CD14-positive monocyte (primary cell): ENCODE results near the gene COL15A1. TPM values are rescaled to one million over a fixed set of nuclear protein-coding genes. Genes with fewer than 3 reads are reported as not detected.

Experiments used
- DNase-seq, 3 donors: peaks; one replicate each; pipeline ENCODE4 v3.0.0-alpha.2; 2011 to 2022
- H2AFZ ChIP-seq: 2 replicates; pipeline ENCODE4 v1.6.0; 2012; ENCODE audit warnings: mild to moderate bottlenecking, low read depth, low read length, inconsistent platforms; ENCODE audit not compliant: insufficient read depth, poor library complexity, severe bottlenecking
- H3K27ac ChIP-seq, 2 donors: 1 replicate in 1 of 2; 2 replicates in 1 of 2; pipeline ENCODE4 v1.5.1; 2012 to 2013; ENCODE audit warnings: low read length in 2 of 2, control low read depth in 1 of 2, inconsistent platforms in 1 of 2, low read depth in 1 of 2, mild to moderate bottlenecking in 1 of 2
- H3K27me3 ChIP-seq, 2 donors: one replicate each; pipeline versions ENCODE4 v1.6.0 to v1.6.1; 2011 to 2013; ENCODE audit warnings: low read length in 2 of 2; ENCODE audit not compliant: control insufficient read depth in 2 of 2, insufficient read depth in 2 of 2
- H3K36me3 ChIP-seq, 2 donors: replicated peaks in 1 of 2; 1 replicate in 1 of 2; 2 replicates in 1 of 2; pipeline versions ENCODE4 v1.5.1 to v1.6.1; 2012 to 2013; ENCODE audit warnings: low read length in 2 of 2, control low read depth in 1 of 2, inconsistent platforms in 1 of 2, mild to moderate bottlenecking in 1 of 2; ENCODE audit not compliant: insufficient read depth in 2 of 2, control insufficient read depth in 1 of 2
- H3K4me1 ChIP-seq, 2 donors: 1 replicate in 1 of 2; 2 replicates in 1 of 2; pipeline versions ENCODE4 v1.5.1 to v1.6.1; 2012 to 2013; ENCODE audit warnings: low read length in 2 of 2, control low read depth in 1 of 2, inconsistent platforms in 1 of 2, mild to moderate bottlenecking in 1 of 2, moderate library complexity in 1 of 2; ENCODE audit not compliant: insufficient read depth in 2 of 2, control insufficient read depth in 1 of 2
- H3K4me2 ChIP-seq: replicated peaks from 2 replicates; pipeline ENCODE3; 2012; ENCODE audit warnings: low read length, moderate library complexity, mild to moderate bottlenecking; ENCODE audit not compliant: poor library complexity, severe bottlenecking; ENCODE audit errors: extremely low read depth
- H3K4me3 ChIP-seq, 3 experiments: fragments of 200-600 bp in 1 of 3; sonication (generic) in 1 of 3; replicated peaks in 1 of 3; 1 replicate in 2 of 3; 2 replicates in 1 of 3; pipeline ENCODE4 v1.5.1; 2011 to 2013; ENCODE audit warnings: low read length in 3 of 3, mild to moderate bottlenecking in 3 of 3, control low read depth in 2 of 3, low read depth in 2 of 3, inconsistent platforms in 1 of 3, moderate library complexity in 1 of 3
- H3K79me2 ChIP-seq: 2 replicates; pipeline ENCODE4 v1.6.0; 2012; ENCODE audit warnings: mild to moderate bottlenecking, control low read depth, inconsistent platforms, low read length, moderate library complexity; ENCODE audit not compliant: insufficient read depth
- H3K9ac ChIP-seq: 2 replicates; pipeline ENCODE4 v1.6.0; 2017; ENCODE audit warnings: low read length, mild to moderate bottlenecking; ENCODE audit not compliant: insufficient read depth, poor library complexity, severe bottlenecking
- H3K9me3 ChIP-seq, 2 donors: replicated peaks in 1 of 2; 1 replicate in 1 of 2; 2 replicates in 1 of 2; pipeline versions ENCODE4 v1.5.1 to v1.6.1; 2012 to 2013; ENCODE audit warnings: low read length in 2 of 2, control low read depth in 1 of 2; ENCODE audit not compliant: control insufficient read depth in 1 of 2, insufficient read depth in 1 of 2
- H4K20me1 ChIP-seq: 2 replicates; pipeline ENCODE4 v1.6.0; 2012; ENCODE audit warnings: mild to moderate bottlenecking, low read length, control low read depth, moderate library complexity; ENCODE audit not compliant: insufficient read depth
- H3K27ac Mint-ChIP-seq, 7 donors: one replicate each; pipeline ENCODE4 v1.8.0; 2020; ENCODE audit warnings: mild to moderate bottlenecking in 7 of 7, mixed read lengths in 7 of 7, moderate library complexity in 6 of 7, inconsistent platforms in 2 of 7
- H3K27me3 Mint-ChIP-seq, 3 donors: one replicate each; pipeline ENCODE4 v1.8.0; 2021 to 2022; ENCODE audit warnings: low read depth in 3 of 3, mild to moderate bottlenecking in 3 of 3, mixed read lengths in 3 of 3, moderate library complexity in 3 of 3, inconsistent platforms in 1 of 3
- H3K36me3 Mint-ChIP-seq, 2 donors: one replicate each; pipeline ENCODE4 v1.8.0; 2020; ENCODE audit warnings: mixed read lengths in 2 of 2, inconsistent platforms in 1 of 2, mild to moderate bottlenecking in 1 of 2
- H3K4me1 Mint-ChIP-seq: one replicate; pipeline ENCODE4 v1.8.0; 2020; ENCODE audit warnings: mild to moderate bottlenecking, mixed read lengths
- H3K4me3 Mint-ChIP-seq, 2 donors: one replicate each; pipeline ENCODE4 v1.8.0; 2020; ENCODE audit warnings: mild to moderate bottlenecking in 2 of 2, mixed read lengths in 2 of 2, moderate library complexity in 1 of 2
- H3K9me3 Mint-ChIP-seq, 7 donors: one replicate each; pipeline ENCODE4 v1.8.0; 2020 to 2022; ENCODE audit warnings: mixed read lengths in 7 of 7, mild to moderate bottlenecking in 6 of 7, moderate library complexity in 6 of 7, inconsistent platforms in 2 of 7
- CTCF ChIP-seq: fragments of 200-600 bp; IDR thresholded peaks from one replicate; pipeline ENCODE4 v1.8.0; 2022; ENCODE audit warnings: antibody characterized with exemption, mild to moderate bottlenecking
- WGBS: methylation state at CpG from one replicate; pipeline ENCODE4 v1.1.5; 2013; ENCODE audit warnings: missing lambda C conversion rate; ENCODE audit not compliant: insufficient coverage; 5-methylcytosine and 5-hydroxymethylcytosine counted together
- intact Hi-C, 2 donors: fragments of 100-400 bp; cut with micrococcal nuclease; formaldehyde crosslinking; loops; one replicate each; pipeline versions ENCODE4 v1.15.0 to v1.15.1; 2023
- polyA plus RNA-seq, 3 donors: library from polyadenylated mRNA; depleted of rRNA in 1 of 3; unstranded in 2 of 3; stranded (reverse) in 1 of 3; fragments of 300-500 nt in 2 of 3; fragments of >200 nt in 1 of 3; fragmentation: Illumina TruSeq in 2 of 3; gene quantifications; 1 replicate in 2 of 3; 2 replicates in 1 of 3; pipeline ENCODE4 v1.2.3, GENCODE V29; 2012 to 2021

The COL15A1 gene
- polyA plus RNA-seq, 3 donors = 0.03 to 0.14 (median 0.11) TPM

DNA sequence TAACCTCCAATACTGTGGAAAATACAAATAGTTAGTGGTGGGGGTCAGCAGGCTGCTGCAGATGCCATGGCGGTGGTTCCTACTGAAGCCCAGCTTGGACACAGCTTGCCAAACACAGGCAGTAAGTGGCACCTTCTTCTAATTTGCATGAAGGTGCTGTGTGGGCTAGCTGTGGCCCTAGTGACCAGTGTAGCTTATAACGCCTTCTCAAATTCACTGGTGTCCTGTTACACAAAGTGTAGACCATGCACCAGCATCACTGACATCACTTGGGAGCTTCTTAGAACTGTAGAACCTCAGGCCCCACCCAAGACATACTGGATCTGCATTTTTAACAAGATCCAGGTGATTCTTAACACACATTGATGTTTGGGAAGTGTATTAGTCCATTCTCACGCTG, 102.4 kb downstream of the COL15A1 start:
- peaks cover 11 to 13% of the 10 kb centered on the region in 2 donors for H3K4me1 ChIP-seq
- 100% methylated on average over 1 of the region's 3 CpGs for WGBS
- peaks cover 56 to 72% of the 10 kb centered on the region in 2 donors for H3K27me3 ChIP-seq
- H3K27me3 Mint-ChIP-seq = peaks cover 71 to 78% (median 72%) of the 10 kb centered on the region in 3 donors
- H3K79me2 ChIP-seq = no peaks in the 10 kb centered on the region
- peaks cover 12 to 24% (median 18%) of the 10 kb centered on the region in 7 donors for H3K9me3 Mint-ChIP-seq
- peaks cover 18 to 20% of the 10 kb centered on the region in 2 donors for H3K9me3 ChIP-seq
- no peak overlapping the region for H3K27ac Mint-ChIP-seq
- DNase-seq = no peak
- no peak overlapping the region for H3K4me2 ChIP-seq
- TF ChIP-seq CTCF = no peak
- H4K20me1 ChIP-seq = no peaks in the 10 kb centered on the region
- no peaks in the 10 kb centered on the region for H3K36me3 ChIP-seq
- H3K27ac ChIP-seq = no peak overlapping the region
- H3K4me3 Mint-ChIP-seq = no peak overlapping the region
- no peak overlapping the region for H3K4me3 ChIP-seq
- peaks cover 14 to 35% of the 10 kb centered on the region in 2 donors for H3K36me3 Mint-ChIP-seq
- no peak overlapping the region for H3K9ac ChIP-seq
- intact Hi-C loops = no loop called here
- peaks cover 15% of the 10 kb centered on the region for H3K4me1 Mint-ChIP-seq
- H2AFZ ChIP-seq = no peak overlapping the region

- Mint-ChIP-seq H3K4me1 (peaks cover 15% of the 10 kb centered on the region), H3K27me3 (peaks cover 69 to 82% (median 75%) of the 10 kb centered on the region in 3 donors), H3K9me3 (peaks cover 12 to 24% (median 18%) of the 10 kb centered on the region in 7 donors), H3K27ac (no peak overlapping the region), H3K4me3 (peak overlapping the region in 1 of 2 donors; percentile 70), H3K36me3 (peaks cover 14 to 35% of the 10 kb centered on the region in 2 donors)
- no peak for DNase-seq
- H2AFZ ChIP-seq = no peak overlapping the region
- H3K9ac ChIP-seq = no peak overlapping the region
- H3K9me3 ChIP-seq = peaks cover 18 to 20% of the 10 kb centered on the region in 2 donors
- no peaks in the 10 kb centered on the region for H4K20me1 ChIP-seq
- no peak overlapping the region for H3K27ac ChIP-seq
- intact Hi-C loops = no loop called here
- no peaks in the 10 kb centered on the region for H3K79me2 ChIP-seq
- no peak overlapping the region for H3K4me3 ChIP-seq
- H3K27me3 ChIP-seq = peaks cover 56 to 72% of the 10 kb centered on the region in 2 donors
- H3K36me3 ChIP-seq = no peaks in the 10 kb centered on the region
- H3K4me2 ChIP-seq = no peak overlapping the region
- 80% methylated on average over 2 of the region's 5 CpGs for WGBS
- peaks cover 7 to 8% of the 10 kb centered on the region in 2 donors for H3K4me1 ChIP-seq
- TF ChIP-seq CTCF = no peak
These were observed 102.9 kb downstream of the COL15A1 start for GRCh38 chr9:99046542-99047071.
